ENCODE data around the gene RETREG3. TPM values are rescaled to one million over a fixed set of nuclear protein-coding genes. Genes with fewer than 3 reads are reported as not detected.

Gene RETREG3
- total and polyA plus RNA-seq, 9 of the 15 experiments (the other 6 are each of a cell fraction or from before 2014, with no cell fraction given) = 4.1 to 39.0 (median 16.9) TPM

- TF ChIP-seq SPI1 (IDR thresholded peaks at IDR 0.05; ENCODE audit: borderline replicate concordance, low read depth, low read length) (peak; percentile 35; the same call in 1 of the 2 replicates), RNF219 (CRISPR knock-in tag; IDR thresholded peaks at IDR 0.05) (no peak), SRSF3 (IDR thresholded peaks at IDR 0.05; ENCODE audit: insufficient read depth, low read length) (no peak), SIN3A (IDR thresholded peaks at IDR 0.05; ENCODE audit: borderline replicate concordance in 2 of 2, control insufficient read depth in 1 of 2, low read depth in 2 of 2, low read length in 2 of 2) (peak in 1 of 2 experiments; percentile 60; a peak in 1 of 4 replicates), NBN (IDR thresholded peaks at IDR 0.05; ENCODE audit: low read depth) (peak; percentile 19; the same call in 1 of the 2 replicates), ZNF239 (CRISPR knock-in tag; IDR thresholded peaks at IDR 0.05) (no peak), TCF7L2 (IDR thresholded peaks at IDR 0.05; ENCODE audit: low read depth, low read length) (no peak), FOXK1 (CRISPR knock-in tag; IDR thresholded peaks at IDR 0.05; ENCODE audit: borderline replicate concordance) (0 out of 2 replicates have a peak, but pooled peaks have one; percentile 33), MBD1 (CRISPR knock-in tag; IDR thresholded peaks at IDR 0.05) (no peak), PCBP1 (IDR thresholded peaks at IDR 0.05; ENCODE audit: low read depth, low read length, poor library complexity, severe bottlenecking) (no peak), RFX7 (CRISPR knock-in tag; IDR thresholded peaks at IDR 0.05) (no peak), PHF20 (IDR thresholded peaks at IDR 0.05; ENCODE audit: partially characterized antibody) (peak; percentile 74), MCM5 (IDR thresholded peaks at IDR 0.05; ENCODE audit: low read depth) (no peak), PKNOX1 (IDR thresholded peaks at IDR 0.05) (no peak), SMARCE1 (IDR thresholded peaks at IDR 0.05) (peak; percentile 69; the same call in 1 of the 2 replicates), NFRKB (IDR thresholded peaks at IDR 0.05; ENCODE audit: low read depth) (no peak), EP400 (IDR thresholded peaks at IDR 0.05) (no peak), HEY1 (CRISPR knock-in tag; IDR thresholded peaks at IDR 0.05; ENCODE audit: borderline replicate concordance) (no peak), LCOR (CRISPR knock-in tag; IDR thresholded peaks at IDR 0.05) (0 out of 2 replicates have a peak, but pooled peaks have one; percentile 1), PYGO2 (tag; IDR thresholded peaks at IDR 0.05) (no peak), MIER1 (IDR thresholded peaks at IDR 0.05; ENCODE audit: low read depth) (0 out of 2 replicates have a peak, but pooled peaks have one; percentile 35)
Observed at GRCh38 chr17:42608305-42609181, 631 bp downstream of the RETREG3 start (continued).
